Tibial nerve (tissue), 4 donors: Measurements from ENCODE around the gene TLCD4. TPM values are rescaled to one million over a fixed set of nuclear protein-coding genes. Genes with fewer than 3 reads are reported as not detected.
"Not testable (repeated sequence)": the region's sequence is repeated elsewhere in the genome, so short reads cannot be mapped to it uniquely, and the experiment has no call there.

Experiments
- DNase-seq, 2 donors: peaks; one replicate each; pipeline ENCODE4 v3.0.0-alpha.2; 2019; ENCODE audit warnings: low spot score in 2 of 2
- H3K27ac ChIP-seq, 4 donors: fragments of 200-600 bp; sonication (generic) in 3 of 4; one replicate each; pipeline ENCODE4 v1.5.1; 2017 to 2019; ENCODE audit warnings: mild to moderate bottlenecking in 1 of 4
- H3K27me3 ChIP-seq, 2 donors: fragments of 200-600 bp; sonication (generic) in 1 of 2; one replicate each; pipeline versions ENCODE4 v1.5.1 to v1.6.0; 2017 to 2019
- H3K36me3 ChIP-seq, 3 donors: fragments of 200-600 bp; sonication (generic); one replicate each; pipeline ENCODE4 v1.5.1; 2018 to 2019
- H3K4me1 ChIP-seq, 4 donors: fragments of 200-600 bp; sonication (generic) in 3 of 4; one replicate each; pipeline ENCODE4 v1.5.1; 2017 to 2019
- H3K4me3 ChIP-seq, 4 donors: fragments of 200-600 bp; sonication (generic) in 3 of 4; one replicate each; pipeline ENCODE4 v1.5.1; 2017 to 2019; ENCODE audit warnings: mild to moderate bottlenecking in 1 of 4, moderate library complexity in 1 of 4
- H3K9me3 ChIP-seq, 4 donors: fragments of 200-600 bp; sonication (generic) in 3 of 4; one replicate each; pipeline ENCODE4 v1.5.1; 2017 to 2019
- EP300 ChIP-seq, 2 donors: sonication (generic); formaldehyde crosslinking; IDR thresholded peaks; one replicate each; pipeline ENCODE4 v1.6.1; 2017; ENCODE audit warnings: antibody characterized with exemption in 2 of 2, mild to moderate bottlenecking in 1 of 2
- POLR2A ChIP-seq, 2 donors: fragments of 450-650 bp; IDR thresholded peaks; one replicate each; pipeline ENCODE4 v1.6.1; 2017; ENCODE audit warnings: antibody characterized with exemption in 2 of 2, mild to moderate bottlenecking in 2 of 2, moderate library complexity in 2 of 2
- WGBS, 2 donors: methylation state at CpG; one replicate each; pipeline ENCODE4 v1.1.5; 2018; 5-methylcytosine and 5-hydroxymethylcytosine counted together
- total RNA-seq, 4 donors: library from RNA; depleted of rRNA; stranded (reverse); fragments of >200 nt; gene quantifications; one replicate each; pipeline ENCODE4 v1.1.0, GENCODE V29; 2016
- TF ChIP-seq, protein P1 (sequence below), 5 experiments: fragments of 200-600 bp in 3 of 5; fragments of 450-650 bp in 2 of 5; sonication (generic) in 3 of 5; IDR thresholded peaks; one replicate each; pipeline ENCODE4 v1.5.1; 2016 to 2019; ENCODE audit warnings: antibody characterized with exemption in 5 of 5, mild to moderate bottlenecking in 3 of 5, moderate library complexity in 2 of 5

The TLCD4 gene
- total RNA-seq, 4 donors from 2014 or later: 5.7 to 9.2 (median 8.3) TPM

DNA sequence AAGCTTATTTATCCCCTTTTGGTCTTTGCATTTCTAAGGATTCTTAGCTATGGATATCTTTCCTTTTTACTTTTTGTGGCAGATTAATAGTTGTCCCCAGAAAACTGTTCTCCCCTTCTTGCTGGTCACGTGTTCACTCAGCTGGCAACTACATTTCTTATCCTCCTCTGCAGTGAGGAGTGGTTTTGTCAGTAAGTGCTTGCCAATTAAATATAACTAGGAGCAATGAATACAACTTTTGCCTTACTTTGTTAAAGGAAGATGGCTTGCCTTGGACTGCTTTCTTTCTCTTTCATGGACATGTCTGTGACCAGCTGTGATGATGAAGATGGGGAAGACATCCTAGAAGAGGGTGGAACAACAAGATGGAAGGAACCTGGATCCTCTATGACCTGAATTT, 28.9 kb upstream of the TLCD4 start:
- H3K4me3 ChIP-seq: no peak overlapping the region
- H3K4me1 ChIP-seq: peaks cover 0 to 17% (median 6%) of the 10 kb centered on the region in 4 donors
- WGBS, 2 donors: 81 to 91% methylated on average over 1 of the region's 1 CpG
- H3K27ac ChIP-seq: no peak overlapping the region
- DNase-seq: no peak
- TF ChIP-seq EP300 (IDR thresholded peaks at IDR 0.05): no peak
- no peak for TF ChIP-seq POLR2A (IDR thresholded peaks at IDR 0.05)
- TF ChIP-seq, protein P1, sequence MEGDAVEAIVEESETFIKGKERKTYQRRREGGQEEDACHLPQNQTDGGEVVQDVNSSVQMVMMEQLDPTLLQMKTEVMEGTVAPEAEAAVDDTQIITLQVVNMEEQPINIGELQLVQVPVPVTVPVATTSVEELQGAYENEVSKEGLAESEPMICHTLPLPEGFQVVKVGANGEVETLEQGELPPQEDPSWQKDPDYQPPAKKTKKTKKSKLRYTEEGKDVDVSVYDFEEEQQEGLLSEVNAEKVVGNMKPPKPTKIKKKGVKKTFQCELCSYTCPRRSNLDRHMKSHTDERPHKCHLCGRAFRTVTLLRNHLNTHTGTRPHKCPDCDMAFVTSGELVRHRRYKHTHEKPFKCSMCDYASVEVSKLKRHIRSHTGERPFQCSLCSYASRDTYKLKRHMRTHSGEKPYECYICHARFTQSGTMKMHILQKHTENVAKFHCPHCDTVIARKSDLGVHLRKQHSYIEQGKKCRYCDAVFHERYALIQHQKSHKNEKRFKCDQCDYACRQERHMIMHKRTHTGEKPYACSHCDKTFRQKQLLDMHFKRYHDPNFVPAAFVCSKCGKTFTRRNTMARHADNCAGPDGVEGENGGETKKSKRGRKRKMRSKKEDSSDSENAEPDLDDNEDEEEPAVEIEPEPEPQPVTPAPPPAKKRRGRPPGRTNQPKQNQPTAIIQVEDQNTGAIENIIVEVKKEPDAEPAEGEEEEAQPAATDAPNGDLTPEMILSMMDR (IDR thresholded peaks at IDR 0.05): no peak
- H3K36me3 ChIP-seq: no peaks in the 10 kb centered on the region
- peaks cover 0 to 9% (median 0%) of the 10 kb centered on the region in 4 donors for H3K9me3 ChIP-seq
- no peaks in the 10 kb centered on the region for H3K27me3 ChIP-seq

DNA sequence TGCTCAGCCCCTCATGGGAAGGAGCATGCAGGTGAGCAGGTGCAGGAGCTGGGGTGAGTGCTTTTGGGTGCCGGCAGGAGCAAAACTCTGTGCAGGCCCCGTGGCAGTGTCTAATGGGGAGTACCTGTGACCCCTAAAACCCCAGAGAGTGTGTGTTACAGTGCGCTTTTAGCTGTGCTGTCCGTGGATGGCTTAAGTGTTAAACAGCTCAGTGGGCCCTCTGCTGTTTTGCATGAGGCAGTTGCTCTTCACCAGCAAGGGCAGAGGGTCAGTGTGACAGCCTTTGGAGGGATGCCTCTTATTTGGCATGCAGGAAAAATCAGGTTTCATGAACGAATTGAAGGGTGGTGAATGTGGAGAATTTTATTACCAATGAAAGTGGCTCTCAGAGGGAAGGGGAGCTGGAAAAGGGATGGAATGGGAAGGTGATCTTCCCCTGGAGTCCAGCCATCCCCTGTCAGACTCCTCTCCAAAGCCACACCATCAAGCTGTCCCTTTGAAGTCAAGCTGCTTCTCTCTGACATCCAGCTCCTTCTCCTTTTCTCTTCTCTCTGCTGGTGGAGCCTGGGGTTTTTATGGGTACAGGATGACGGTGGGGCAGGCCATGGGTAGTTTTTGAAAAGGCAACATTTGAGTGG, 27.4 kb upstream of the TLCD4 start:
- Histone ChIP-seq H3K27ac (no peak overlapping the region), H3K9me3 (peaks cover 0 to 9% (median 0%) of the 10 kb centered on the region in 4 donors), H3K36me3 (no peaks in the 10 kb centered on the region), H3K4me3 (no peak overlapping the region), H3K4me1 (peaks cover 0 to 17% (median 6%) of the 10 kb centered on the region in 4 donors), H3K27me3 (no peaks in the 10 kb centered on the region)
- 92 to 93% methylated on average over 6 of the region's 6 CpGs for WGBS, 2 donors
- DNase-seq: no peak
- no peak for TF ChIP-seq EP300 (IDR thresholded peaks at IDR 0.05)
- no peak for TF ChIP-seq POLR2A (IDR thresholded peaks at IDR 0.05)
- TF ChIP-seq, protein P1 (IDR thresholded peaks at IDR 0.05): no peak

DNA sequence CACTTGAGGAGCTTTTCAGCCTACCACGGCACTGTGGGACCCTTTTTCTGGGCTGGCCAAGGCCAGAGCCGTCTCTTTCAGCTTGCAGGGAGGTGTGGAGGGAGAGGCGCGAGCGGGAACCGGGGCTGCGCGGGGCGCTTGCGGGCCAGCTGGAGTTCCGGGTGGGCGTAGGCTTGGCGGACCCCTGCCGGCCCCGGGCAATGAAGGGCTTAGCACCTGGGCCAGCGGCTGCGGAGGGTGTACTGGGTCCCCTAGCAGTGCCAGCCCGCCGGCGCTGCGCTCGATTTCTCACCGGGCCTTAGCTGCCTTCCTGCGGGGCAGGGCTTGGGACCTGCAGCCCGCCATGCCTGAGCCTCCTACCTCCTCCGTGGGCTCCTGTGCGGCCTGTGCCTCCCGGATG, 25.9 kb upstream of the TLCD4 start:
- H3K27ac ChIP-seq, H3K27me3 ChIP-seq, H3K9me3 ChIP-seq, H3K4me3 ChIP-seq, DNase-seq, H3K36me3 ChIP-seq: not testable (repeated sequence)
- 80 to 91% methylated on average over 15 to 25 of the region's 28 CpGs for WGBS, 2 donors
- peaks cover 0 to 17% (median 6%) of the 10 kb centered on the region in 4 donors for H3K4me1 ChIP-seq

DNA sequence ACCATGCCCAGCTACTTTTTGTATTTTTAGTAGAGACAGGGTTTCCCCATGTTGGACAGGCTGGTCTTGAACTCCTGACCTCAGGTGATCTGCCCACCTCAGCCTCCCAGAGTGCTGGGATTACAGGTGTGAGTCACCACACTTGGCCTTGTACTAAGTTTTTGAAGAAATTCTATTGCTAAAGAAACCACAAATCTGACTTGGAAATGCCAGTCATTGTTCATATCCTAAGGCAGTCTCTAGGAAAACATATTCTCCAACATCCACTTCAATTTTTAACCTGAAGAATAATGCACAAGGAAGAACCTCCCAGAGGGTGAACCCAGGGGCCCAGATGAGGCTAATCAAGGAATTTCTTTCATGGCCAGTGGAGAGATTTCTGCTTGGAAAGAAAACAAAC, 24.3 kb upstream of the TLCD4 start:
- H3K36me3 ChIP-seq, DNase-seq, H3K4me1 ChIP-seq, H3K27ac ChIP-seq, H3K27me3 ChIP-seq, H3K4me3 ChIP-seq, H3K9me3 ChIP-seq: not testable (repeated sequence)

DNA sequence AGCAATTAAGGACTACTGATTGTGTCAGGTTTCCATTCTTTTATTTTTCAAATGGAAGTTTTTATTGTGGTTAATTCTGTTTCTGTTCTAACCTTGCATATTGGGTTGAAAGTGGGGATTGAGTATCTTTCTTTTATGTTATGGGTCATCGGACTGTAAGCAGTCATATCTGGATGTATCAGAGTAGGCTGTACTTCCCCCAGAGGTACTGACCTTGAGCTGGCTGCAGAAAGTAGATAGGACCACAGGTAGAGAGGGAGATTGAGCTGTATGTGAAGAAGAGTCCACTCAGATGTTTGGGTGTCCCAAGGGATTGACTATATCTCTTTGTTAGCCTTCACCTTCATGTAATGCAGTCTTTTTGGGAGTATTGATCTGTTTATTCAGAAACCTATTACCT, 23.9 kb upstream of the TLCD4 start:
- 52 to 100% methylated on average over 1 of the region's 1 CpG for WGBS, 2 donors
- Histone ChIP-seq H3K9me3 (peaks cover 0 to 9% (median 0%) of the 10 kb centered on the region in 4 donors), H3K4me1 (no peaks in the 10 kb centered on the region), H3K4me3 (no peak overlapping the region), H3K36me3 (no peaks in the 10 kb centered on the region), H3K27me3 (no peaks in the 10 kb centered on the region), H3K27ac (no peak overlapping the region)
- no peak for TF ChIP-seq POLR2A (IDR thresholded peaks at IDR 0.05)
- TF ChIP-seq, protein P1 (IDR thresholded peaks at IDR 0.05): no peak
- no peak for TF ChIP-seq EP300 (IDR thresholded peaks at IDR 0.05)
- no peak for DNase-seq

DNA sequence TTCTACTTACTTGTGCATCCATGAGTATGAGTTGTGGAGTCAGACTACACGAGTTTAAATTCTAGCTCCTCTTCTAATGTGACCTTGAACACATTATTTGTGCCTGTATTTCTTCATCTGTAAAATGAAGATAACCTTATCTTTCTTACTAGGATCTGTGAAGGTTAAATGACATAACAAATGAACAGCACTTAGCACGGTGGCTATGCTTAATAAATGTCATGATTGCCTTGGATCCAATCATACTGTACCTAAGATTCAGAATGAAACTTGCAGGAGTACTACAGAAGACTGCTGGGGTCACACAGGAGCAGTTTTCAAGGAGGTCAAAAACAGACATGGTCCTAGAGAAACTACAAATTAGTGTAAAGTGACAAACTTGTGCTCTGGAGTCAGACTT, 22.2 kb upstream of the TLCD4 start:
- Histone ChIP-seq H3K27ac (no peak overlapping the region), H3K4me3 (no peak overlapping the region), H3K9me3 (peaks cover 0 to 4% (median 0%) of the 10 kb centered on the region in 4 donors), H3K4me1 (no peaks in the 10 kb centered on the region), H3K36me3 (no peaks in the 10 kb centered on the region), H3K27me3 (no peaks in the 10 kb centered on the region)
- TF ChIP-seq, protein P1 (IDR thresholded peaks at IDR 0.05): no peak
- TF ChIP-seq POLR2A (IDR thresholded peaks at IDR 0.05) (no peak), EP300 (IDR thresholded peaks at IDR 0.05) (no peak)
- no peak for DNase-seq
- WGBS, 2 donors: 64 to 71% methylated on average over 2 of the region's 2 CpGs
